GM19035 (cell line): ENCODE data around the gene SCAMP1.

Experiments
- ATAC-seq: cut with Tn5 transposase; IDR thresholded peaks from one replicate; pipeline ENCODE4 v1.9.1; 2021; ENCODE audit not compliant: unreplicated experiment

Gene SCAMP1

GRCh38 chr5:78509884-78510769 lies 149.7 kb downstream of the SCAMP1 start:
- peak; percentile 86 for ATAC-seq

DNA sequence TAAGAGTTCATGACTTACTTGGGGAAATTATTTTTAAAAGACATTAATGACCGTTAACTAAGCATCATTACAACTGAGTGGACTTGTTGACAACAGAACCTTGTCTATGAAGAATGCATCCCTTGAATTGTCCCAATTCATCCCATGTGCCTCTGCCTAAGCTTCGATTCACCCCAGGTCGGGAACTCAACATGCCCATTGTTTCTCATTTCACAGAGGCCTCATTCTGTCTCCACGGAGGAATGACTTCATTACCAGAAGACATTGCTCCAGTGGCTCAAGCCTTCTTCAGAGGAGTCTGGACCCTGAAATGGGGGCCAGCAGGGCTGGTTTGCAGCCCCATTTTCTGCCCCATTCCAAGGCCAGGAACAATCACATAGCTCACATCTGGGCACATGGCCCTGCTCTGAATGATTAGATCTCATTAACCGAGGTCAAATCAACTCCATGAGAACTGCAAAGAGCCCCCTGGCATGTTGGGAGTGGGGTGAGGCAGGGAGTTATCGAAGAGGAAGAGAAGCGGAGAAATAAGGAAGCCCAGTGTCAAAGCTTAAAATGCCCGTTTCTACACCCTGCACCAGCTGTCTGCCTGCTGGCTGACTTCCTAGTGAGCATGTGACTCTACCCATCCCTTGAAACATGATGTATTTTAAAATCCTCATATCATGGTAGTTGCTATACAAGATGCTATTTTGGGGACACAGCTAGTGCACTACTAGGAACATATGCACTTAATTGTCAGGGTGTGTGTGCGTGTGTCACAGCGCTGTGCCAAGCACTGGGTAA lies 150.9 kb downstream of the SCAMP1 start:
- ATAC-seq: no peak

DNA sequence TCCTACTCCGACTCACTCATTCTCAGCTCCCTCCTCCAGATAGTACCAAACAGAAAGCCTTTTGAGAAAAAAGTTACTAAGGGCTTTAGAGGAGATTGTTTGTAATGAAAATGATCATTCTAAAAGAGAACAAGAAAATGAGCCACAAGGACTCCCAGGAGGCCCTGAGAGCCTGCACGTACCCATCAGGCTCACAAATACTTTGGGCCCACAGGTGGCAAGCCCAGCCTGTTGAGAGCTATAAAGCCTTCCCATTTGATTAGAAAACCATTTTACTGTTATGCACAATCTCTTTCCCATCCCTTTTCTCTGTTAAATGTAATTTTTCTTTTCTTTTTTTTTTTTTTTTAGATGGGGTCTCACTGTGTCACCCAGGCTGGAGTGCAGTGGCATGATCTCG lies 152.0 kb downstream of the SCAMP1 start:
- no peak for ATAC-seq

GRCh38 chr5:78513441-78513840 lies 153.0 kb downstream of the SCAMP1 start:
- no peak for ATAC-seq

- no peak for ATAC-seq
Observed at GRCh38 chr5:78514427-78515330, 154.3 kb downstream of the SCAMP1 start.

GRCh38 chr5:78515670-78516069 lies 155.3 kb downstream of the SCAMP1 start:
- no peak for ATAC-seq

DNA sequence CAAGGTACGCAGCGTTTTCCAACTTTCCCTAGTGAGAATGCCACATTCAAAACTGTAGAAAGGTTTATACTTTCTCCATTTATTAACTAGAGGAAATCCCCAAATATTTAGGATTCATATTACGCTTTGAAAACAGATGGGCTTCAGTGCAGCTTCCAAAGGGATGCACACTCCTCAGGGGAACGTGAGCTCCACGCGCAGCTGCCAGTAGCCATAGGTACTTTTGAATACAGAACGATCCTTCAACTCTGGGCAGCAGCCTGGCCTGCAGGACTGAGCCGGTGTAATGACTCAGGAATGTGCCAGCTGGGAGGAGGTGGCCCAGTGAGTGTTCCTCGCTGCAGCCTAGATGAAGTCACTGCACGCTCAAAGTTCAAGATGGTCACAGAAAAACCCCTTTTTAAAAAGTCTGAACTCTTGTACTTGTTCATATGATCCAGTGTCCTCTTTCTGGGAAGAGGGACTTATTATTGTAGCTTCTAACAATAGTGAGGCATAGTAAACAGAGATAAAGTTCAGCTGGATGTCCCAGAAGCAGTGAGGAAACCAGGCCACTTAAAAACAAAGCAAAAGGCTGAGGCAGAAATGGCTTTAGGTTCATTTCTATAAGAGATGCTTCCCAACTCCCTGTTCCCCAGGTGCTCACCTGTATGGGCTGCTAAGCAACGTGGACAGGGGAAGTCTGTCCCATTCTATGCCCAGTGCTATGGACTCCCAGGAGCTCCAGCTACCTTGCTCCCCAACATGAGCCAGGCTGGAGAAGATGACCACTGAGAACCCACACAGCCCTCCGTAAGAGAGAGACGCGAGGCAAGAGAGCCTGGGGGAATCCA lies 158.2 kb downstream of the SCAMP1 start:
- ATAC-seq: no peak

DNA sequence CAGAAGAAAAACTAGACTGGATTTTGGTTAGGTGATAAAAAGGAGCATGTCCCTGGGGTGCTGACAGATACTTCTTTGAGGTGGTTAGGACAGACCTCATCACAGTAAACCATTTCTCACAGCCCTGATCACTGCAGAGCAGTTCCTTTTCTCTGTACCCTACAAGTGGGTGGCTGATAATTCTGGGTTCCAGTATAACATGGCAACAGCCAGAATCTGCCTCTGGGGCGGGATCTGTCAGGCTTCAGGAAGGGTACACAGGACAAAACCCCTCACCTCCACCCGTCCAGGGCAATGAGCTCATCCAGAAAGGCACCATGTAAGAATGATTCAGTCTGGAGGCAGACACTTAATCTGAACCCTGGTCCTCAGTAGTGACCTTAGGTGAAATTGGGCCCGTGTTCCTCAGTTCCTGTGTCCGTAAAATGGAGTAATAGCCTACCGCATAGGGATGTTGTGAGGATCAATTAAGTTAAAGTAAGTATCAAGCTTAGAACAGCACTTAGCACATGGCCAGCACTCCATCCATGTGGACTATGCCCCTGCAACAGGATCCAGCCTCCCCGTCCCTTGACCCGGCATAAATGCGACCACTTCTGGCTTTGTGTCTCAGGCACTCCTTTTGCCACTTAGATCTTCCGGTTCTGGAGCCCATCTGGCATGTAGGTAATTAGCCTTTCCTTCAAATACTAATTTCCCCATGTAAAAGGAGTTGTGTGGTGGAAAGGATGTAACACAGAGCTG lies 159.0 kb downstream of the SCAMP1 start:
- ATAC-seq: no peak

DNA sequence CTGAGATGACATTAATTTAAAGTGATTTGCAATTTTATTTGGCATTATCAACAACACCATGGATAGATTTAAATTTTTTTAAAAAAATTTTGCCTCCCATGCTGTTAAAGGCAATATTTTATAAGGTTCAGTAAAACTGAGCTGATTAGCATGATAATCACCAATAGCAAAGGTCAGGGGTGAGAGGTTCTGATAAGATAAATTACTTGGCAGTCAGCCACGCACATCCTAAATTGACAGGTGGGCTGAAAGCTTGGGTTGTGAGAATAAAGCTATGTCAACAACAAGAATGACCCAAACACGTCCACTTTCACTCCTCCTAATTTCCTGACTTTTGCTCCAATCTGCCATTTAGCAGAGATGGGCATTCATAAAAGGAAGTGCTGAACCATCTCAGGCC lies 161.0 kb downstream of the SCAMP1 start:
- ATAC-seq: no peak

DNA sequence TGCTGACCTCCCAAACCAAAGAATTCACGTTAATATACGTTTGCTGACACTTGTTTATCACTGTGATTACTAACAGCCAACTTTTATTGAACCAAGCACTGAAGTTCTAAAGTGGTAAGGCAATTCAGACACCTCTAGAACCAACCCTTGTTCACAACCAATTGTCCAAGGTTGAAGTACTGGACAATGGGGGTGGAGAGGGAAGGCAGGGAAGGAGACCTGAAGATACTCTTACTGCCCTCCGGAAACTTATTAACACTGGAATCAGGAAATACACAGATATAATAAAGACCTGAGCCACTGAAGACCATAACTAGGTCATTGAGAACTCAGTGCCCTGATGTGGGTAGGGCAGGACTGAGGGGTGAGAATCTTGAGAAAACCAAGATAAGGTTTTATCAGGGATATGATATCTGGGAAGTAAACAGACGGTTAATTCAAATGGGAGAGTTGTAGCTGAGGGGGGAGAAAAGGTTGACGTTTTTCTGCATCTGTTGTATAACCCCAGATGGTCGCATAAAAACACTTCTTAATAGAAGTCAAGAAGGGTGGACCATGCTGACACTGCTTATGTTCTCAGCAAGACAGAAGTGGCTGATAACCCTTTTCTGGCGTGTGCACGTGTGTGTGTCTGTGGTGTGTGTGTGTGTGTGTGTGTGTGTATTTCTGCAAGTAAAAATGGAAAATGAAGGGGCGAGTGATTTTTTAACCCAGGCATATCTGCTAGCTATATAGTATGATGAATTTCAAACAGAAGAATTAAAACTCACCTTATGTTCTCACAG lies 162.3 kb downstream of the SCAMP1 start:
- no peak for ATAC-seq

DNA sequence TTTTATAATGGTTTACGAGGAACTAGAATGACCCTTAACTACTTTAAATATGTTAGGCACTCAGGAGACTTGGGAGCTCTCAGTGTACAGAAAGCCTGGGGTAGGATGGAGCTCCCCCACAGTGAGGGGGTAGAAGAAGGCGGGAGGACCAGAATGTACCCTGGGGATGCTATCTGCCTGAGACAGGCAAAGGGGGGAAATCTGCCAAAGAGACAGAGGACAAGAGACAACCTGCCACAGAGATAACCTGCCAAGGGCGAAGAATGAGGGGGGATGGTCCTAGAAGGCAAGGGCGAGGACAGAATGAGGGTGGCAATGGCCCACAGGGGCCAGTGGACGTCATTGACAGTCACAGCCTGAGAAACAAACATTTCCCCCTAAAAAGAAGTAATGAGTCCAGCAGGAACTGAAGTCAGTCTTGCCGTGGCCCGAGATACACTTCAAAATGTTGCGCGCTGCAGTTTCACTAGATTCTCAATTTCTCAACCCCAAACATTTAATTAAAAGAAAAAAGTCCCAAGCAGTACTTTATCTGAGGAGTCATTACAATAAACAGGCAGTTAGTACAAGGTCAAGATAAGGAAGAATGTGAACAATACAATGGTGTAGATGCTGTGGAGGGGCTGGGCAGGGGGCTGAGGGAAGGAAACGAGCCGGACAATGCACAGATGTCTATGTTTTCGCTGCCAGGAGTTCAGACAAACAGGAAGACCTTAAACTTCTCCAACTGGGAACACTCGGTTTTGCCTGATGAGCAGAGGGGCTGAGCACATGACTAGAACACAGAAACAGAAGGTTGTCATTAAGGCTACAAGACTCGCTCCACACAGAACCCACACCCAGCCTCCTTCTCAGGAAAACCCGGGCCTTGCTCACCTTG lies 163.1 kb downstream of the SCAMP1 start:
- ATAC-seq: no peak

DNA sequence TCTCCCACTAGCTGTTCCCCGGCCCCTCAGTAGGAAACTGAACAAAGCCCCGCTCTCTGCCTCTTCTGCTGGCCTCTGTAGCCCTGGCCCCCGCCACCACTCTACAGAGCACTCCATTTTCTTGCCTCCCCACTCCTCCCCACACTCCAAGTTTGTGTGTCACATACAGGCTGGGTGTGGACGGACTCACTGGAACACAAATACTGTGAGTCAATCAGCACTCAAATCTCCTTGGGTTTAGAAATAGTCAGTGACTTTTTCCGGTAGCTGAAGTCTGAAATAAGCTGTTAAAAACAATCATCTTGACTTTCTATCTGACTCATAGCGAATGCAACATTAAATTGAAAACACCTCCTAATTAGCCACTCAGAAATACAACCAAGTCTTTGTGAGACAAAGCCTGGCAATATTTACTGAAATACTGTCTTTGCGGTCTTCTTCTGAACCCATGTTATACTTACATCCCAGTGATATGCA lies 165.7 kb downstream of the SCAMP1 start:
- no peak for ATAC-seq

- ATAC-seq: no peak
Observed at GRCh38 chr5:78527054-78527859, 166.8 kb downstream of the SCAMP1 start.

- ATAC-seq: no peak
Observed at GRCh38 chr5:78527925-78528324, 167.5 kb downstream of the SCAMP1 start.
